ENCODE data around the gene MB21D2.

The MB21D2 gene

GRCh38 chr3:192870822-192871221, 46.8 kb downstream of the MB21D2 start:
- H2AFZ ChIP-seq (ENCODE audit: low read depth, low read length, severe bottlenecking): no peak overlapping the region
- H3K4me2 ChIP-seq (ENCODE audit: low read depth, low read length, poor library complexity, severe bottlenecking): no peak overlapping the region
- no peaks in the 10 kb centered on the region for H3K79me2 ChIP-seq (ENCODE audit: insufficient read depth, low read length)
- H3K4me3 ChIP-seq (ENCODE audit: insufficient read depth, low read length, poor library complexity, severe bottlenecking): no peak overlapping the region
- no peak overlapping the region for H3K9ac ChIP-seq (ENCODE audit: low read length)
- H4K20me1 ChIP-seq (ENCODE audit: low read depth, low read length): no peaks in the 10 kb centered on the region
- H3K36me3 ChIP-seq (ENCODE audit: low read length): no peaks in the 10 kb centered on the region
- H3K9me3 ChIP-seq (ENCODE audit: insufficient read depth, low read length): no peaks in the 10 kb centered on the region
- TF ChIP-seq CTCF (IDR thresholded peaks at IDR 0.05; ENCODE audit: insufficient read depth, low read length, poor library complexity, severe bottlenecking) (no peak), EZH2phosphoT487 (conservative IDR thresholded peaks at IDR 0.05; ENCODE audit: low read length) (no peak)
- H3K9me2 ChIP-seq (replicated peaks; ENCODE audit: insufficient read depth, low read length): no peaks in the 10 kb centered on the region
- no peak overlapping the region for H3K27ac ChIP-seq (ENCODE audit: low read depth, low read length)
- no peaks in the 10 kb centered on the region for H3K27me3 ChIP-seq (ENCODE audit: low read length)
- H3F3A ChIP-seq (ENCODE audit: insufficient read depth): no peaks in the 10 kb centered on the region

- H3K9me3 ChIP-seq (ENCODE audit: insufficient read depth, low read length): no peaks in the 10 kb centered on the region
These were observed 48.3 kb downstream of the MB21D2 start for GRCh38 chr3:192869131-192870031.

GRCh38 chr3:192867645-192868044, 50.0 kb downstream of the MB21D2 start:
- Histone ChIP-seq H2AFZ (ENCODE audit: low read depth, low read length, severe bottlenecking) (no peak overlapping the region), H3K9me3 (ENCODE audit: insufficient read depth, low read length) (no peaks in the 10 kb centered on the region), H3K27ac (ENCODE audit: low read depth, low read length) (no peak overlapping the region), H3K4me2 (ENCODE audit: low read depth, low read length, poor library complexity, severe bottlenecking) (no peak overlapping the region), H3K36me3 (ENCODE audit: low read length) (no peaks in the 10 kb centered on the region), H4K20me1 (ENCODE audit: low read depth, low read length) (no peaks in the 10 kb centered on the region), H3K27me3 (ENCODE audit: low read length) (no peaks in the 10 kb centered on the region), H3F3A (ENCODE audit: insufficient read depth) (no peaks in the 10 kb centered on the region), H3K79me2 (ENCODE audit: insufficient read depth, low read length) (no peaks in the 10 kb centered on the region), H3K9me2 (replicated peaks; ENCODE audit: insufficient read depth, low read length) (no peaks in the 10 kb centered on the region), H3K4me3 (ENCODE audit: insufficient read depth, low read length, poor library complexity, severe bottlenecking) (no peak overlapping the region), H3K9ac (ENCODE audit: low read length) (no peak overlapping the region)
- no peak for TF ChIP-seq CTCF (IDR thresholded peaks at IDR 0.05; ENCODE audit: insufficient read depth, low read length, poor library complexity, severe bottlenecking)
- no peak for TF ChIP-seq EZH2phosphoT487 (conservative IDR thresholded peaks at IDR 0.05; ENCODE audit: low read length)

More at GRCh38 chr3:192869131-192870031, 48.3 kb downstream of the MB21D2 start:
- Histone ChIP-seq H3K9ac (ENCODE audit: low read length) (no peak overlapping the region), H3K79me2 (ENCODE audit: insufficient read depth, low read length) (no peaks in the 10 kb centered on the region), H3F3A (ENCODE audit: insufficient read depth) (no peaks in the 10 kb centered on the region), H4K20me1 (ENCODE audit: low read depth, low read length) (no peaks in the 10 kb centered on the region), H2AFZ (ENCODE audit: low read depth, low read length, severe bottlenecking) (no peak overlapping the region), H3K4me3 (ENCODE audit: insufficient read depth, low read length, poor library complexity, severe bottlenecking) (no peak overlapping the region), H3K4me2 (ENCODE audit: low read depth, low read length, poor library complexity, severe bottlenecking) (no peak overlapping the region), H3K27ac (ENCODE audit: low read depth, low read length) (no peak overlapping the region), H3K27me3 (ENCODE audit: low read length) (no peaks in the 10 kb centered on the region), H3K36me3 (ENCODE audit: low read length) (no peaks in the 10 kb centered on the region), H3K9me2 (replicated peaks; ENCODE audit: insufficient read depth, low read length) (no peaks in the 10 kb centered on the region)
- TF ChIP-seq EZH2phosphoT487 (conservative IDR thresholded peaks at IDR 0.05; ENCODE audit: low read length) (no peak), CTCF (IDR thresholded peaks at IDR 0.05; ENCODE audit: insufficient read depth, low read length, poor library complexity, severe bottlenecking) (no peak)

Data from SU-DHL-6 (cell line).